A673 (cell line): Measurements from ENCODE around the gene KANK3. TPM values are rescaled to one million over a fixed set of nuclear protein-coding genes. Genes with fewer than 3 reads are reported as not detected.

ENCODE experiments used
- BruUV-seq: library from RNA; stranded (reverse); fragments of 400-500 nt; replicated peaks from 2 replicates; lab custom pipeline; 2021; lab: Mats Ljungman, UMichigan
- CTCF ChIA-PET: fragments of 300-600 bp; sonication (Branson Sonifier 250); formaldehyde crosslinking; loops from one replicate; lab custom pipeline; 2022; ENCODE audit warnings: antibody characterized with exemption; lab: Charles Lee
- POLR2A ChIA-PET: fragments of 300-600 bp; sonication (Branson Sonifier 250); formaldehyde crosslinking; loops from one replicate; lab custom pipeline; 2022; ENCODE audit warnings: antibody characterized with exemption; ENCODE audit not compliant: low non-redundant PET; lab: Charles Lee
- DNase-seq: peaks from one replicate; pipeline ENCODE4 v3.0.0-alpha.2; 2015; ENCODE audit warnings: low spot score
- H3K27ac ChIP-seq: fragments of 200-600 bp; sonication (generic); 2 replicates; pipeline ENCODE4 v1.5.1; 2016; ENCODE audit warnings: mixed run types, low read depth, mild to moderate bottlenecking, mixed read lengths, antibody characterized with exemption, low read length; ENCODE audit not compliant: poor library complexity, severe bottlenecking
- H3K27me3 ChIP-seq: fragments of 200-600 bp; sonication (generic); replicated peaks from 2 replicates; pipeline ENCODE4 v1.6.1; 2017; ENCODE audit warnings: mixed run types, low read depth, mild to moderate bottlenecking, mixed read lengths, antibody characterized with exemption, low read length; ENCODE audit not compliant: insufficient read depth, poor library complexity
- H3K36me3 ChIP-seq: fragments of 200-600 bp; sonication (generic); 2 replicates; pipeline ENCODE4 v1.6.1; 2016; ENCODE audit warnings: mixed run types, mild to moderate bottlenecking, mixed read lengths, antibody characterized with exemption, low read length; ENCODE audit not compliant: insufficient read depth, poor library complexity, severe bottlenecking
- H3K4me1 ChIP-seq: fragments of 200-600 bp; sonication (generic); 2 replicates; pipeline ENCODE4 v1.6.1; 2017; ENCODE audit warnings: mixed run types, mild to moderate bottlenecking, mixed read lengths, antibody characterized with exemption, low read length; ENCODE audit not compliant: insufficient read depth, poor library complexity, severe bottlenecking
- H3K4me3 ChIP-seq: fragments of 200-600 bp; sonication (generic); 2 replicates; pipeline ENCODE4 v1.5.1; 2016; ENCODE audit warnings: low read depth, mixed run types, mild to moderate bottlenecking, mixed read lengths, low read length; ENCODE audit not compliant: poor library complexity, severe bottlenecking
- H3K9me3 ChIP-seq: fragments of 200-600 bp; sonication (generic); 2 replicates; pipeline ENCODE4 v1.6.1; 2016; ENCODE audit warnings: mixed run types, low read depth, mild to moderate bottlenecking, mixed read lengths, antibody characterized with exemption, low read length; ENCODE audit not compliant: poor library complexity, severe bottlenecking
- CTCF ChIP-seq: fragments of 300-800, 200-600 bp; sonication (generic); conservative IDR thresholded peaks from 2 replicates; pipeline ENCODE4 v1.5.1; 2017; ENCODE audit warnings: low read depth, mild to moderate bottlenecking, antibody characterized with exemption, low read length, moderate library complexity, mixed read lengths
- EZH2 ChIP-seq: fragments of 200-600 bp; sonication (generic); IDR thresholded peaks from 2 replicates; pipeline ENCODE4 v1.6.1; 2017; ENCODE audit warnings: borderline replicate concordance, low read depth, mild to moderate bottlenecking, mixed read lengths, antibody characterized with exemption, low read length; ENCODE audit not compliant: poor library complexity, severe bottlenecking
- intact Hi-C: fragments of 100-400 bp; cut with micrococcal nuclease; formaldehyde crosslinking; loops from one replicate; pipeline ENCODE4 v1.10.0; 2022; ENCODE audit not compliant: unreplicated experiment
- total RNA-seq: library from RNA; stranded (reverse); gene quantifications from 2 replicates; pipeline ENCODE4 v1.2.3, GENCODE V29; 2021

Gene KANK3
- total RNA-seq, 1 experiment from 2014 or later = 0.73 TPM

- DNase-seq = no peak
- CTCF ChIA-PET = no interaction called here
- Histone ChIP-seq H3K36me3 (peaks cover 23% of the 10 kb centered on the region), H3K27ac (no peak overlapping the region), H3K4me1 (peaks cover 11% of the 10 kb centered on the region), H3K9me3 (no peaks in the 10 kb centered on the region), H3K4me3 (no peak overlapping the region), H3K27me3 (no peaks in the 10 kb centered on the region)
- POLR2A ChIA-PET = no interaction called here
- intact Hi-C loops = no loop called here
- no TSS peak for BruUV-seq
- no peak for TF ChIP-seq CTCF
- no peak for TF ChIP-seq EZH2
These were observed 17.6 kb downstream of the KANK3 start for GRCh38 chr19:8325454-8325853.

- TF ChIP-seq EZH2 = no peak
- TF ChIP-seq CTCF = no peak
- CTCF ChIA-PET = interaction anchor here (0.6 to 0.7 kb wide), 2 partner anchors 28 to 89 kb away, joined by 4 to 6 read pairs; partner anchors contain the start of gene MARCHF2
- no peak overlapping the region for H3K4me3 ChIP-seq
- intact Hi-C loops = no loop called here
- no TSS peak for BruUV-seq
- no peaks in the 10 kb centered on the region for H3K27me3 ChIP-seq
- DNase-seq = no peak
- peaks cover 23% of the 10 kb centered on the region for H3K36me3 ChIP-seq
- POLR2A ChIA-PET = no interaction called here
- no peaks in the 10 kb centered on the region for H3K9me3 ChIP-seq
- H3K4me1 ChIP-seq = peaks cover 21% of the 10 kb centered on the region
- H3K27ac ChIP-seq = no peak overlapping the region
These were observed 18.6 kb downstream of the KANK3 start for GRCh38 chr19:8324186-8325050.

DNA sequence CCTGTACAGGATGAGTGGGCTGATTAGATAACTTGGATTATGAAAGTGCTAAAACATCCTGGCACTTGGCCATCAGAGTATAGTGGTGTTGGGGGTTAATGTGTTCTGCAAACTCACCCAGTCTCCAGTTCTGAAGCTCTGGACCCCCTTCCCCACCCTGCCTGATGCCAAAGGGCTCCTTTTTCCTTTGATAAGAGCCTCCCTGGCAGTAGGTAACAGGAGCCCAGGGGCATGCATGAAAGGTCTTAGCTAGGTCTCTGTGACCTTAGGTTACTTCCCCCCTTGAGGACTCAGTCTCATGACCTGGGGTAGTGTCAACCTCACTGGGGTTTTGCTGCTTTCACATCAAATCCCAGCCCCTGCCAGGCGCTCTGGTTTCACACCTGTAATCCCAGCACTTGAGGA is 19.3 kb downstream of the KANK3 start:
- BruUV-seq = no TSS peak
- intact Hi-C loops = no loop called here
- no peaks in the 10 kb centered on the region for H3K9me3 ChIP-seq
- ChIA-PET CTCF (interaction anchor here (0.6 to 0.7 kb wide), 2 partner anchors 29 to 89 kb away, joined by 4 to 6 read pairs; partner anchors contain the start of gene MARCHF2), POLR2A (no interaction called here)
- DNase-seq = no peak
- TF ChIP-seq CTCF = no peak
- TF ChIP-seq EZH2 = no peak
- H3K27ac ChIP-seq = no peak overlapping the region
- H3K27me3 ChIP-seq = no peaks in the 10 kb centered on the region
- H3K4me1 ChIP-seq = peaks cover 22% of the 10 kb centered on the region
- H3K4me3 ChIP-seq = no peak overlapping the region
- peaks cover 23% of the 10 kb centered on the region for H3K36me3 ChIP-seq
